PC-9 (cell line): ENCODE measurements around the gene VILL.

Experiments used
- EZH2 ChIP-seq: fragments of 200-600 bp; sonication (generic); IDR thresholded peaks from 2 replicates; pipeline ENCODE4 v1.8.0; 2017; ENCODE audit warnings: antibody characterized with exemption, low read depth
- TF ChIP-seq, protein P1 (sequence below): fragments of 200-600 bp; sonication (generic); conservative IDR thresholded peaks from 2 replicates; pipeline ENCODE4 v1.6.1; 2017; ENCODE audit warnings: mixed run types, antibody characterized with exemption, mild to moderate bottlenecking, moderate library complexity

DNA sequence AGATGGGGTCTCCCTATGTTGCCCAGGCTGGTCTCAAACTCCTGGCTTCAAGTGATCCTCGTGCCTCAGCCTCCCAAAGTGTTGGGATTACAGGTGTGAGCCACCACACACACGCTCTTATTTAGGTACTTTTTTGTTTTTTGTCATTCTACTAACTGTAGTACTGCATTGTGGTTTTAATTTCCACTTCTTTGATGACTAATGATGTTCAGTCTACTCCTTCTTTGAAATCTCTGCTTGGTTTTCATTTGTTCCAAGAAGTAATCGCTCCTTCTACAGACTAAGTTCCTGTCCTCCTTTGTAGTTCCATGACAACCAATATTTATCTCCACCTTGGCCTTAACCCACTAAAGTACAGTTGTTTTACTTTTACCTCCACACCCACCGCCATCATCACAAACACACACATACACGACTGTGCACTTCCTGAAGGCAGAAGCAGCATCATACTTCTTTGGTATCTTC is 47.9 kb downstream of the VILL start:
- TF ChIP-seq, protein P1, sequence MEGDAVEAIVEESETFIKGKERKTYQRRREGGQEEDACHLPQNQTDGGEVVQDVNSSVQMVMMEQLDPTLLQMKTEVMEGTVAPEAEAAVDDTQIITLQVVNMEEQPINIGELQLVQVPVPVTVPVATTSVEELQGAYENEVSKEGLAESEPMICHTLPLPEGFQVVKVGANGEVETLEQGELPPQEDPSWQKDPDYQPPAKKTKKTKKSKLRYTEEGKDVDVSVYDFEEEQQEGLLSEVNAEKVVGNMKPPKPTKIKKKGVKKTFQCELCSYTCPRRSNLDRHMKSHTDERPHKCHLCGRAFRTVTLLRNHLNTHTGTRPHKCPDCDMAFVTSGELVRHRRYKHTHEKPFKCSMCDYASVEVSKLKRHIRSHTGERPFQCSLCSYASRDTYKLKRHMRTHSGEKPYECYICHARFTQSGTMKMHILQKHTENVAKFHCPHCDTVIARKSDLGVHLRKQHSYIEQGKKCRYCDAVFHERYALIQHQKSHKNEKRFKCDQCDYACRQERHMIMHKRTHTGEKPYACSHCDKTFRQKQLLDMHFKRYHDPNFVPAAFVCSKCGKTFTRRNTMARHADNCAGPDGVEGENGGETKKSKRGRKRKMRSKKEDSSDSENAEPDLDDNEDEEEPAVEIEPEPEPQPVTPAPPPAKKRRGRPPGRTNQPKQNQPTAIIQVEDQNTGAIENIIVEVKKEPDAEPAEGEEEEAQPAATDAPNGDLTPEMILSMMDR = no peak
- TF ChIP-seq EZH2 = no peak
